ENCODE data around the gene GJA9.

GJA9 gene

GRCh38 chr1:38919130-38919529, 37.7 kb upstream of the GJA9 start:
- TF ChIP-seq CREB1 (IDR thresholded peaks at IDR 0.05; ENCODE audit: low read depth): no peak
- TF ChIP-seq REST (IDR thresholded peaks at IDR 0.05; ENCODE audit: low read depth): no peak
- TF ChIP-seq RAD21 (IDR thresholded peaks at IDR 0.05; ENCODE audit: low read depth): no peak
- TF ChIP-seq, protein P1, sequence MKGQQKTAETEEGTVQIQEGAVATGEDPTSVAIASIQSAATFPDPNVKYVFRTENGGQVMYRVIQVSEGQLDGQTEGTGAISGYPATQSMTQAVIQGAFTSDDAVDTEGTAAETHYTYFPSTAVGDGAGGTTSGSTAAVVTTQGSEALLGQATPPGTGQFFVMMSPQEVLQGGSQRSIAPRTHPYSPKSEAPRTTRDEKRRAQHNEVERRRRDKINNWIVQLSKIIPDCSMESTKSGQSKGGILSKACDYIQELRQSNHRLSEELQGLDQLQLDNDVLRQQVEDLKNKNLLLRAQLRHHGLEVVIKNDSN (IDR thresholded peaks at IDR 0.05): no peak
- no peak for TF ChIP-seq TEAD4 (IDR thresholded peaks at IDR 0.05)
- TF ChIP-seq MAX (IDR thresholded peaks at IDR 0.05): no peak
- no peak for TF ChIP-seq EGR1 (IDR thresholded peaks at IDR 0.05)
- TF ChIP-seq ZBTB7A (IDR thresholded peaks at IDR 0.05; ENCODE audit: low read depth): no peak
- TF ChIP-seq FOXM1 (IDR thresholded peaks at IDR 0.05; ENCODE audit: borderline replicate concordance, low read depth): no peak
- TF ChIP-seq TCF12 (IDR thresholded peaks at IDR 0.05; ENCODE audit: low read depth): no peak

- TF ChIP-seq YY1 (IDR thresholded peaks at IDR 0.05; ENCODE audit: low read depth): no peak
These were observed 37.2 kb upstream of the GJA9 start for GRCh38 chr1:38918568-38918967.

DNA sequence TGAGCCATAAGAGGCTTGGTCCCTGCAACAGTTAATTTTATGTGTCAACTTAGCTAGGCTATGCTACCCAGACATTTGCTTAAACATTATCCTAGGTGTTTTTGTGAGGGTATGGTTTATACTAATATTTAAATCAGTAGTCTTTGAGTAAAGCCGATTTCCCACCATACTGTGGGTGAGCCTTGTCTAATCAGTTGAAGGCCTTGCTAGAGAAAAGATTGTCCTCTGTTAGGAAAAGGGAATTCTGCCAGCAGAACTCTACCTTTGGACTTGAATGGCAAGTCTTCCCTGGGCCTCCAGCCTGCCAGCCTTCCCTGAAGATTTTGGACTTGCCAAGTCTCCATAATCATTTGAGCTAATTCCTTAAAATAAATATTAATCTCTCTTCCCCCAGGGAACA, 36.4 kb upstream of the GJA9 start:
- no peak for TF ChIP-seq MAX (IDR thresholded peaks at IDR 0.05)
- TF ChIP-seq RAD21 (IDR thresholded peaks at IDR 0.05; ENCODE audit: low read depth): no peak
- TF ChIP-seq, protein P1 (IDR thresholded peaks at IDR 0.05): no peak
- TF ChIP-seq CREB1 (IDR thresholded peaks at IDR 0.05; ENCODE audit: low read depth): no peak
- no peak for TF ChIP-seq EGR1 (IDR thresholded peaks at IDR 0.05)
- TF ChIP-seq CEBPB (IDR thresholded peaks at IDR 0.05): no peak
- no peak for TF ChIP-seq TAF1 (IDR thresholded peaks at IDR 0.05; ENCODE audit: low read depth)
- TF ChIP-seq NFIC (IDR thresholded peaks at IDR 0.05): no peak
- TF ChIP-seq TEAD4 (IDR thresholded peaks at IDR 0.05): no peak
- no peak for TF ChIP-seq TCF12 (IDR thresholded peaks at IDR 0.05; ENCODE audit: low read depth)
- TF ChIP-seq ZBTB7A (IDR thresholded peaks at IDR 0.05; ENCODE audit: low read depth): no peak
- TF ChIP-seq EP300 (IDR thresholded peaks at IDR 0.05; ENCODE audit: borderline replicate concordance): no peak
- TF ChIP-seq REST (IDR thresholded peaks at IDR 0.05; ENCODE audit: low read depth): no peak
- TF ChIP-seq YY1 (IDR thresholded peaks at IDR 0.05; ENCODE audit: low read depth): no peak
- no peak for TF ChIP-seq FOXM1 (IDR thresholded peaks at IDR 0.05; ENCODE audit: borderline replicate concordance, low read depth)

DNA sequence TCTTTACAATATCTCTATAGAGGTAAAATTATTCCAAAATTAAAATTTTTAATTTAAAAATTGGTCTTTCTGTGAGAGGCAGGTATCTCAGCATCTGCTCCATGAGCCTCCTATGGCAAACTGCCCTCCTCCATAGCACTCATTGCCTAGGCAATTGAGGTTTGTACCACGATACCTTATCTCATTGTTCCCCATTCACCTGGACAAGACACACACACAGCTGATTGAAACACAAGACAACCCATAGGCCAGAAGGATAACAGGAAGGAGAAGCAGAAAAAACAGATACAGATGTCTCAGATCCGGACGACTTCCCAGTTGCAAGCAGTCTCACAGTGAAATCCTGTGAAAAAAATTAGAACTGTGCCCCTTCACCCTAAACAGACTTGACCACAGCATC, 36.0 kb upstream of the GJA9 start:
- TF ChIP-seq EGR1 (IDR thresholded peaks at IDR 0.05) (no peak), FOXM1 (IDR thresholded peaks at IDR 0.05; ENCODE audit: borderline replicate concordance, low read depth) (no peak), YY1 (IDR thresholded peaks at IDR 0.05; ENCODE audit: low read depth) (no peak), ZBTB7A (IDR thresholded peaks at IDR 0.05; ENCODE audit: low read depth) (no peak), TCF12 (IDR thresholded peaks at IDR 0.05; ENCODE audit: low read depth) (no peak), RAD21 (IDR thresholded peaks at IDR 0.05; ENCODE audit: low read depth) (no peak), REST (IDR thresholded peaks at IDR 0.05; ENCODE audit: low read depth) (no peak), EP300 (IDR thresholded peaks at IDR 0.05; ENCODE audit: borderline replicate concordance) (no peak), TAF1 (IDR thresholded peaks at IDR 0.05; ENCODE audit: low read depth) (no peak)

DNA sequence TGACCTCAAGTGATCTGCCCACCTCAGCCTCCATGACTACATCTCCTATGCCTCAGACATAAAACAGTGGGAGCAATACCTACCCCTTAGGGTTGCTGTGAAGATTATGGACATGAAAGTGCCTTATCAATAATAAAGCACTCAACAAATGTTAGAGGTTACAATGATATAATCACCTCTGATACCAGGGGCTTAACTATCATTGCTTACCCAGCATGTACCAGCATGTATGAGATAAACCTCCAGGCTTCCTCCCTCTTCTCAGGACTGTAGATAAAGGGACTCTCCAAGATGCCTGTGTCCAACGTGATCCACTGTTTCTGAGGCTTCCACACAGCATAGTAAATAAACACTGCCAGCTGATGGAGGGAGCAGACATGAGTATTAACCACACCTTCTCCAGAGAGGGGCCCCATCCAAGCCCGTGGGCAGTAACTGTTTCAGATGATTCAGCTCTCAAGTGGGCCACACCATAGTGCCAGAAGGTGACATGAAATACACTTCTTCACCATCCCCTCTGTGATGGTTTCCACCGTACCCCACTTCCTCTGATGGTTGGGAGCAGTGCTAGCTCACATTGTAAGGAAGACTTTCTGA, 34.1 kb upstream of the GJA9 start:
- TF ChIP-seq RAD21 (IDR thresholded peaks at IDR 0.05; ENCODE audit: low read depth) (no peak), TCF12 (IDR thresholded peaks at IDR 0.05; ENCODE audit: low read depth) (no peak), EGR1 (IDR thresholded peaks at IDR 0.05) (no peak), TAF1 (IDR thresholded peaks at IDR 0.05; ENCODE audit: low read depth) (no peak), MAX (IDR thresholded peaks at IDR 0.05) (no peak), FOXM1 (IDR thresholded peaks at IDR 0.05; ENCODE audit: borderline replicate concordance, low read depth) (no peak)
- TF ChIP-seq, protein P1 (IDR thresholded peaks at IDR 0.05): no peak
